ENCODE results near the gene CSF2.
A peak's percentile ranks its signal among the peaks of the same experiment; 100 is the strongest.

Gene CSF2

GRCh38 chr5:132054697-132055440 is 18.7 kb upstream of the CSF2 start:
- no peak for DNase-seq (ENCODE audit: low spot score)

DNA sequence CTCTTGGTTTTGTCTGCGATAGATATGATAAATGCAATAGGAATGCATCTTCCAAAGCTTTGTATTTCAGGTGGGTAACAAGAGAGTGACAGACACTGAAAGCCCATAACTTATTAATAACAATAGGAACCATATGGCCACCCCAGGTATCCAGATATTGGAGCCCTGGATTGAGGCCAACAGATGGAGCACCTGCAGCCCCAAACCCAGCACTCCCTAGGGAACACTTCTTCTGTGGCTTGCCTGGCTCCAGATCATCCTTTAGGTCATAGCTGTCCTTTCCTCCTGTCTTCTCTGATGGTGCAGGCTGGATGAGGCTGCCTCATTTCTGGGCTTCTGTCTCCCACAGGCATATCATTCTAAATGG is 18.2 kb upstream of the CSF2 start:
- DNase-seq (ENCODE audit: low spot score), result no peak

GRCh38 chr5:132055808-132056609 is 17.6 kb upstream of the CSF2 start:
- no peak for DNase-seq (ENCODE audit: low spot score)

GRCh38 chr5:132056610-132057497 is 16.7 kb upstream of the CSF2 start:
- DNase-seq (ENCODE audit: low spot score), result no peak

DNA sequence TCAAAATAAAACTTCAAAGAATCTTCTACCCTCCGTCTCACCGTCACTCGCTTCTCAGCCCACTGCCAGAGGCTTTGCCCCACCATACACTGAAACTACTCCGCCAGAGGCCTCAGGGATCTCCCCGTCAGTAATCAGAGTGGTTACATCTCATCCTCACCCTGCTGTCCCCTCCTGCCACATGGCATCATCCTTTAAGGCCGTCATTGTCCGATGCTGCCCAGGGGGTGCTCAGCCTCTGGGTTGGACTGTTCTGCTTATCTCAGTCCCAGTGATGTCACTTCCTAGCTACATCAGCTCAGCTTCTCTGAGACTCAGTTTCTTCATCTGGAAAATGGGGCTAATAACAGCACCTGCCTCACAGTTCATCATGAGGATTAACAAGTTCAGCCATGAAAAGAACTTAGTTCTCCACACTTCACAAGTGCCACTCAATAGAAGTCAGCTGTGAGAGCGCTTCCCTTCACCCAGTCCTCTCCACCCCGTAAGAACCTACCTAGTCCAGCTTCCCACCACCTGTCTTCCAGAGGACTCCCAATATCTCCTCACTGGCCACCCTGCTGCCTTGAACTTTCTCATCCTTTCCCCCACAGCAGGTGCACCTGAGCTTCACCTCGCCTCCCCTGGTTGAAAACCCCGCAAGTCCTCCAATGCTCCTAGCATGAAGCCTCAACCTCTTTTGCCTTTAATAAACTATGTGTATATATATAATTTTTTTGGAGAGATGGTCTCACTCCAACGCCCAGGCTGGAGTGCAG is 15.9 kb upstream of the CSF2 start:
- DNase-seq (ENCODE audit: low spot score), result no peak

GRCh38 chr5:132058646-132059042 is 14.9 kb upstream of the CSF2 start:
- DNase-seq (ENCODE audit: low spot score), result no peak

DNA sequence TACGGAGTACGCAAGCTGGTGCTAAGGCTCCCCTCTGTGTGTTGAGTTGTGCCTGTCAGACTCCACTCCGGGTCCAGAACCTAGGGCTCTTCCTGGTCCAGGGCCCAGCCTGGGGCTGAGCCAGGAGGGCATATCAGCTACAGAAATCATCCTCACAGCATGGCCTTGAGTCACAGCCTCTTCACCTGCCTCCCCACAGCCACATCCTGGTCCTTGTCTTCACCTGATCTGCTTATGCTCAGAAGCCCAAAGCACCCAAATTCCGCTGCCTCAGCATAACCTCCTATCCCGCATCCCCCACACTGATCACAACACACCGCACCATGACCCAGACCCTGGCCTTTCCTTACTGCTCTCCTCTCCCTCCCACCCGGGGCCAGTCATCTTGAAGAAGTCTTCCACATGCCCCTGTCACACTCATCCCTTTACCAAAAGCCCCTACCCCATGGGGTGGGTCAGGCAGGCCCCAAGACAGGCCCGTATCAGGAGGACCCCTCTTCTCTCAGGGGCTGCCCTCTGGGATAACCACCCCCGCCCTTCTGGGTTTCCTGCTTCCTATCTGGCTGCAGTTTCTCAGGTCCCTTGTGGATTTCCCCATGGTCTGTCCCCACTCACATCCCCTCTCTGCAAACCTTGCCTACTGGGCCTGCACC is 14.4 kb upstream of the CSF2 start:
- no peak for DNase-seq (ENCODE audit: low spot score)

- DNase-seq (ENCODE audit: low spot score), result no peak
These were observed 13.7 kb upstream of the CSF2 start for GRCh38 chr5:132059696-132060500.

GRCh38 chr5:132060501-132061161 is 13.0 kb upstream of the CSF2 start, which contains the start of gene IL3:
Gene IL3 (plus strand): TSS chr5:132060655. CDS start chr5:132060707, 52 bp downstream.
- DNase-seq (ENCODE audit: low spot score), result no peak

- DNase-seq (ENCODE audit: low spot score), result peak; percentile 90
These were observed 10.3 kb upstream of the CSF2 start for GRCh38 chr5:132063090-132063911.

- no peak for DNase-seq (ENCODE audit: low spot score)
These were observed 9.4 kb upstream of the CSF2 start for GRCh38 chr5:132064140-132064539.

DNA sequence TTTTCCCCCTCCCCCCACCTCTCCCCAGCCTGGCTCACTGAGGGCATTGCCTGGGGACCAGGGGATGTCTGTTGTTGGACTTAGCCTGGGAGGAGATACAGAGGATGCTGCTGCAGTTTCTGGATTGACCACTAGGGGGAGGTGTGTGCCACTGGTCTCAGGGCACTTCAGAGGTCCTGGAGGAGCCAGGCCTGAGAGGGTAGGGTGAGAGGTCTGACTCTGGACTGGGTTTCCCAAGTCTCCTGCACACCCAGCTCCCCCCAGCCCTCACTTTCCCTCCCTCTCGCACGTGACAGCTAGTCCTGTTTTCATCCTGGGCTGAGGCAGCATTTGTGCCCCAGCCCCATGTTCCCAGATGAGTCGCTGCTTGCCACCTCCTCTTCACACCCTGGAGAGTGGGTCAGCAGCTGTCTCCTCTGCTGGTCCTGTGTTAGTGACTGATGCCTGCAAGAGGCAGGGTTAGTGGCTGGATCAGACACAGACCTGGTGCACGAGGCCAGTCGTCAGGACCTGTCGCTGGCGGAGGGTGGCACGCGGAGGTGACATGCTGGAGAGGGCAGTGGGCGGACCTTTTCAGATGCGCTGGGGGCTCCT is 8.8 kb upstream of the CSF2 start:
- peak; percentile 91 for DNase-seq (ENCODE audit: low spot score)

DNA sequence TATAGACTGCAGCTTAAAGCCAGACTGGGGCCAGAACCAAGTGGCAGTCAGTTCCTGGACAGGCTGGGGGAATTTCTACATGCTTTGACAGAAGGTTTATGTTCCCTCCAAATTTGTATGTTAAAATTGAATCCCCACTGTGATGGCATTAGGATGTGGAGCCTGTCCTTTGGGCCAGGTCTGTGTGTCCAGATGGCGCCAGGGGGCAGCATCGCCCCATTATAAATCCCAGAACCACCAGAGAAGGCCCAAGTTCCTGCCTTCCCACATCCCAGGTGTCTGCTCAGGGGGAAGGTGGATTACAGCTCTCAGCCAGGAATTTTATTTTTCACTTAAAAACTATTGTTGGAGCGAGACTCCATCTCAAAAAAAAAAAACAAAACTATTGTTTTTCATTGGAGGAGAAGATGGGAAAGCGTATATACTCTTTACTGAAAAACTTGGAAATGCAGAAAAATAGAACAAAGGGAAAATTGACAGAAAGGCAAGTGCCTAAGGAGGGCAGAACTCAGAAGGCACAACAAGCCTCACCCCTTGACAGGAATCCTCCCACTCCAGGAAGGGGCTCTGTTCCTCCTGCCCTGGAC is 8.1 kb upstream of the CSF2 start:
- peak; percentile 90 for DNase-seq (ENCODE audit: low spot score)

DNA sequence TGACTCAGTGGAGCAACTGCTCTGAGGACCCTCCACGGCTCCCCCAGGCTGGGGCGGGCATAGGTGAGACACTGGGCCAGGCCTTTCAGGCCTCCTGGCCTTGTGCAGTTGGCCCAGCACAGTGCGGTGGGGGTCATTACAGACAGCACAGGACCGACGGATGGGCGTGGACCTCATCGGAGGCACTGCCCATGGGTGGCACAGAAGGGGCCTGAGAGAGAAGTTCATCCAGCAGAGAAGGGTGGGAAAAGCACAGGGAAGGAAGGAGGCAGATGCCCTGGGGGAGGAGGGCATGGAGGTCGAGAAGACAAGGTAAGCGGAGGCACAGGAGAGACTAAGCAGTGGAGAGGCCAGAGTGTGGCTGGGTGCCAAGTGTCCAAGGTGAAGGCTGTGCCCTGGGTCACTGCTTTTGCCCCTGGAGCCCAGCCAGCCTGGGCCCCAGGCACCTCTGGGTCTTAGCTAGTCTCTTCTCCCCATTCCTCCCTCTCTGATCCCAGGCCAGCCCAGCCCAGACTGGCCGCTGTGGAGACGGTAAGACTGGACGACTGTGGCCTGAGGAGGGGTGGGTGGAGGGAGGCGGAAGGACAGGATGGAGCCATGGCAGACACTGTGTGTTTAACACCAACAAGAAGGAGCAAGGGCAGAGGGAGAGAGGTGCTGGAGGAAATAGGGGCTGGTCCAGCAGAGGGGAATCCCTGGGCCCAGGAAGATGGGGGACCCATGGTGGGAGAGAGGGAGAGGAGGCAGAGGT is 7.5 kb upstream of the CSF2 start:
- DNase-seq (ENCODE audit: low spot score), result no peak

DNA sequence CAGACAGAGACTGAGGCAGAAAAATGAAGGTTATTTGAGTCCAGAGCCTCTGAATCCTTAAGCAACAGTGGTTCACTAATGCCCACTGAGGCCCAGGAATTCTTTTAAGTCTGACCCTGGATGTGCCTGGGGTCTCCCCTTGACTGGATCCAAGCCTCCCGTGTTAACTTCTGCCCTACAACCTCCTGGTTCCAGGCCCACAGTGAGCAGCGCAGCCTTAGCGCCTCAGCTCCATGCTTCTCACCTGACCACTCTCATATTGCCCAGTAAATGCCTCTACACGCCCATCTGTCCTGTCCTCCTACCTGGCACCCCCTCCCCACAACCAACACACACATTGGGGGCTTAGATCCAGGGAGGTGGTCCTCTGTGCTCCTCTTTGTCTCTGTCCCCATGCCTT is 6.7 kb upstream of the CSF2 start:
- no peak for DNase-seq (ENCODE audit: low spot score)

DNA sequence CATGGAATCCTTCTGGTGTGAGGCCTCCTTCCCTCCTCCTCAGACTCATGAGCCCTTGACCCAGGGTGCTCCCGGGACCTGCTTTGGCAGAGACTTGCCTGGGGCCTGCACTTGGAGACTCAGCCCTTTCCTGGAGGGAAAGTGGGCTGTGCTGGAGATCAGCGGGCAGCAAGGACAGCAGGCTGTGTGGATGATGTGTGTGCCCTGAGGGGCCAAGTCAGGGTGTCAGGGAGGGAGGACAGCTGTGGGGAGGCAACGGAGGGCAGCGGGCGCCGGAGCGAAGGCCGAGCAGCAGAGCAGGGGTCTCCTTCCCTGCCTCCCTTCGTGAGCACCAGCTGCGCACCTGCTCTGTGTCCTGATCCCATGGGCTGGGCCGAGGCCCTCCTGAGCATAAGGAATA is 6.1 kb upstream of the CSF2 start:
- no peak for DNase-seq (ENCODE audit: low spot score)

Data from GM03348 (cell line).